ENCODE results near the gene PRRT1. TPM values are rescaled to one million over a fixed set of nuclear protein-coding genes. Genes with fewer than 3 reads are reported as not detected.

Gene PRRT1
- polyA plus RNA-seq, 10 donors: 0.62 to 2.0 (median 1.6) TPM

Other genes starting within 250 kb of the PRRT1 start
- 10 to 100 TPM in 4 of 10 donors, 1 to 10 TPM in 6; 7.9 to 16.2 (median 9.6) TPM for gene ZBTB12, start 249.9 kb downstream of the PRRT1 start, polyA plus RNA-seq (ENCODE audit: insufficient read length in 10 of 10)
- 1 to 10 TPM; 3.5 to 9.1 (median 5.7) TPM for gene C2, start 224.2 kb downstream of the PRRT1 start, polyA plus RNA-seq (ENCODE audit: insufficient read length in 10 of 10)
- 1 to 10 TPM; 1.0 to 2.6 (median 1.6) TPM for gene CFB, start 205.8 kb downstream of the PRRT1 start, polyA plus RNA-seq (ENCODE audit: insufficient read length in 10 of 10)
- gene NELFE, start 193.0 kb downstream of the PRRT1 start, polyA plus RNA-seq (ENCODE audit: insufficient read length in 10 of 10): 10 to 100 TPM; 49.5 to 68.7 (median 64.3) TPM
- gene SKIC2, start 192.8 kb downstream of the PRRT1 start, polyA plus RNA-seq (ENCODE audit: insufficient read length in 10 of 10): 10 to 100 TPM; 17.9 to 35.1 (median 25.0) TPM
- gene DXO, start 179.8 kb downstream of the PRRT1 start, polyA plus RNA-seq (ENCODE audit: insufficient read length in 10 of 10): 10 to 100 TPM; 11.4 to 21.4 (median 15.4) TPM
- 10 to 100 TPM in 5 of 10 donors, 1 to 10 TPM in 5; 6.2 to 21.3 (median 10.3) TPM for gene C4A, start 169.9 kb downstream of the PRRT1 start, polyA plus RNA-seq (ENCODE audit: insufficient read length in 10 of 10)
- 10 to 100 TPM in 9 of 10 donors, 1 to 10 TPM in 1; 8.7 to 25.9 (median 14.3) TPM for gene C4B, start 137.1 kb downstream of the PRRT1 start, polyA plus RNA-seq (ENCODE audit: insufficient read length in 10 of 10)
- gene CYP21A2, start 113.5 kb downstream of the PRRT1 start, polyA plus RNA-seq (ENCODE audit: insufficient read length in 10 of 10): 1 to 10 TPM in 2 of 10 donors, under 1 TPM in 8; 0.35 to 1.1 (median 0.58) TPM
- gene TNXB, start 42.6 kb downstream of the PRRT1 start, polyA plus RNA-seq (ENCODE audit: insufficient read length in 10 of 10): 100 to 1,000 TPM in 7 of 10 donors, 10 to 100 TPM in 3; 87.2 to 269 (median 143) TPM
- 10 to 100 TPM; 33.0 to 55.9 (median 41.5) TPM for gene ATF6B, start 23.7 kb downstream of the PRRT1 start, polyA plus RNA-seq (ENCODE audit: insufficient read length in 10 of 10)
- gene FKBPL, start 21.7 kb downstream of the PRRT1 start, polyA plus RNA-seq (ENCODE audit: insufficient read length in 10 of 10): 1 to 10 TPM; 3.3 to 5.4 (median 4.0) TPM
- 10 to 100 TPM; 22.3 to 37.4 (median 29.0) TPM for gene PPT2, start 2.2 kb upstream of the PRRT1 start, polyA plus RNA-seq (ENCODE audit: insufficient read length in 10 of 10)
- 10 to 100 TPM; 19.1 to 45.8 (median 25.4) TPM for gene EGFL8, start 12.7 kb upstream of the PRRT1 start, polyA plus RNA-seq (ENCODE audit: insufficient read length in 10 of 10)
- gene AGPAT1, start 24.1 kb upstream of the PRRT1 start, polyA plus RNA-seq (ENCODE audit: insufficient read length in 10 of 10): 10 to 100 TPM; 55.3 to 64.3 (median 59.1) TPM
- 10 to 100 TPM; 39.1 to 54.0 (median 48.7) TPM for gene RNF5, start 26.5 kb upstream of the PRRT1 start, polyA plus RNA-seq (ENCODE audit: insufficient read length in 10 of 10)
- gene AGER, start 32.3 kb upstream of the PRRT1 start, polyA plus RNA-seq (ENCODE audit: insufficient read length in 10 of 10): 10 to 100 TPM in 2 of 10 donors, 1 to 10 TPM in 8; 4.9 to 15.9 (median 7.4) TPM
- 100 to 1,000 TPM in 7 of 10 donors, 10 to 100 TPM in 3; 86.2 to 123 (median 103) TPM for gene PBX2, start 38.3 kb upstream of the PRRT1 start, polyA plus RNA-seq (ENCODE audit: insufficient read length in 10 of 10)
- 10 to 100 TPM in 2 of 10 donors, 1 to 10 TPM in 8; 5.0 to 17.7 (median 7.4) TPM for gene GPSM3, start 40.7 kb upstream of the PRRT1 start, polyA plus RNA-seq (ENCODE audit: insufficient read length in 10 of 10)
- 10 to 100 TPM; 15.1 to 30.0 (median 22.0) TPM for gene NOTCH4, start 72.1 kb upstream of the PRRT1 start, polyA plus RNA-seq (ENCODE audit: insufficient read length in 10 of 10)
- under 1 TPM in 1 of 10 donors, not detected in 9; 0.45 TPM for gene TSBP1, start 220.0 kb upstream of the PRRT1 start, polyA plus RNA-seq (ENCODE audit: insufficient read length in 10 of 10)